ENCODE measurements around the gene SORCS2.

DNA sequence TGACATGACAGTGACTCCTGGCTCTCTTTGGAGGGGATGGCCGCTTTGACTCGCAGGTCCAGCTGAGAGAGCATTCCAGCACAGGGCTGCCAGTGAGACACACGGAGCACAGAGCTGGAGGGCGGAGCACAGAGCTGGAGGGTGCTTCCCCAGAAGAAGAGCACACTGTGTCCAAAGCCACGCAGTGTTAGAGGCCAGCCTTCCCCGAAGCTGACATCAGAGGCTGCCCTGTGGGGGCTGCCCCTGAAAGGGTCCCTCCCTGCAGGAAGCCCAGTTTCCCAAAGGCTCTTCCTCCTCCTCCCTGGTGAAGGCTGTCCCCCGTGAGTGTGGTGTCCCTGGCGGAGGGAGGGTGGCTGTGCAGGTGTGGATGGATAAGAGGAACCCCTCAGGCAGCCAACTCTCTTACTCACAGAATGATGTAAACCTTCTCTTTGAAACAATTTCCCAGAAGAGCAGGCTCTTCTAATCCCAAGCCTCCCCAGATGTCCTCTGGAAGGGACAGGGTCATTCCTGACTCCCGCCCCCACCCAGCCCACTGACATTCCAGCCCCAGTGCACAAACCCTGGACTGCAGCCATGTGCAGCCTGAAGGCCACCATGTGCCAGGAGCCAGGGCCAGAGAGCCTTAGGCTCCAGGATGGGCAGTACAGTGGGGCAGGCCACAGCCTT is 189.0 kb downstream of the SORCS2 start:
- TF ChIP-seq POLR2A (IDR thresholded peaks at IDR 0.05; ENCODE audit: low read depth, low read length): no peak
- no peak for TF ChIP-seq RCOR1 (IDR thresholded peaks at IDR 0.05; ENCODE audit: insufficient replicate concordance, low read length)
